H1 (cell line): ENCODE data around the gene C6orf52. TPM values are rescaled to one million over a fixed set of nuclear protein-coding genes. Genes with fewer than 3 reads are reported as not detected.

Source experiments
- CTCF ChIA-PET: fragments of 300-600 bp; sonication (Branson Sonifier 250); formaldehyde crosslinking; loops from one replicate; lab custom pipeline; 2021; ENCODE audit not compliant: partially characterized antibody; lab: Charles Lee
- POLR2A ChIA-PET: fragments of 300-600 bp; sonication (Branson Sonifier 250); formaldehyde crosslinking; loops from one replicate; lab custom pipeline; 2021; ENCODE audit warnings: inconsistent platforms; ENCODE audit not compliant: partially characterized antibody; lab: Charles Lee
- DNase-seq, 2 experiments: peaks; one replicate each; pipeline versions ENCODE4 v3.0.0 to v3.0.0-alpha.2; 2010 to 2022; ENCODE audit warnings: low spot score in 2 of 2, low read depth in 1 of 2, mixed read lengths in 1 of 2
- FAIRE-seq: peaks from 2 replicates; lab custom pipeline; 2011; peaks lifted over from hg19 to GRCh38; lab: Jason Lieb, UNC
- H2AFZ ChIP-seq: 2 replicates; pipeline ENCODE4 v1.8.1; 2012; ENCODE audit warnings: low read length, inconsistent platforms
- H2AK5ac ChIP-seq: 2 replicates; pipeline ENCODE4 v1.6.1; 2013; ENCODE audit warnings: low read depth, low read length
- H2BK120ac ChIP-seq: replicated peaks from 2 replicates; pipeline ENCODE3; 2013; ENCODE audit warnings: low read depth, low read length, inconsistent platforms
- H2BK12ac ChIP-seq: 2 replicates; pipeline ENCODE4 v1.6.1; 2013; ENCODE audit warnings: low read depth, low read length
- H2BK15ac ChIP-seq: 2 replicates; pipeline ENCODE4 v1.6.1; 2013; ENCODE audit warnings: low read length
- H2BK20ac ChIP-seq: 2 replicates; pipeline ENCODE4 v1.6.1; 2013; ENCODE audit warnings: low read length
- H2BK5ac ChIP-seq: 2 replicates; pipeline ENCODE4 v1.6.1; 2013; ENCODE audit warnings: low read depth, low read length
- H3K14ac ChIP-seq: 2 replicates; pipeline ENCODE4 v1.6.1; 2013; ENCODE audit warnings: inconsistent platforms; ENCODE audit not compliant: insufficient read length
- H3K18ac ChIP-seq: 2 replicates; pipeline ENCODE4 v1.6.1; 2013; ENCODE audit warnings: low read length; ENCODE audit errors: extremely low read depth
- H3K23ac ChIP-seq: 2 replicates; pipeline ENCODE4 v1.6.1; 2013; ENCODE audit warnings: inconsistent platforms; ENCODE audit not compliant: insufficient read length
- H3K23me2 ChIP-seq: 2 replicates; pipeline ENCODE4 v1.6.1; 2013; ENCODE audit warnings: low read depth, low read length
- H3K27ac ChIP-seq: 2 replicates; pipeline ENCODE4 v1.6.1; 2011; ENCODE audit warnings: low read depth, low read length, inconsistent platforms
- H3K27me3 ChIP-seq, 4 experiments: replicated peaks in 1 of 4; 1 replicate in 1 of 4; 2 replicates in 3 of 4; pipeline versions ENCODE4 v1.6.1 to v1.8.1; 2011 to 2013; ENCODE audit warnings: low read length in 3 of 4, mild to moderate bottlenecking in 3 of 4, inconsistent platforms in 2 of 4, mixed read lengths in 2 of 4, moderate library complexity in 1 of 4; ENCODE audit not compliant: control insufficient read depth in 3 of 4, insufficient read depth in 3 of 4; ENCODE audit errors: extremely low read depth in 1 of 4
- H3K36me3 ChIP-seq, 4 experiments: 2 replicates each; pipeline versions ENCODE4 v1.6.1 to v1.8.1; 2011 to 2013; ENCODE audit warnings: mild to moderate bottlenecking in 4 of 4, low read length in 3 of 4, moderate library complexity in 2 of 4, control low read depth in 1 of 4, inconsistent platforms in 1 of 4; ENCODE audit not compliant: insufficient read depth in 4 of 4, control insufficient read depth in 2 of 4
- H3K4ac ChIP-seq: replicated peaks from 2 replicates; pipeline ENCODE3; 2013; ENCODE audit warnings: low read length, low read depth, mixed read lengths, inconsistent platforms; ENCODE audit not compliant: insufficient read length
- H3K4me1 ChIP-seq, 4 experiments: replicated peaks in 1 of 4; 1 replicate in 1 of 4; 2 replicates in 3 of 4; pipeline versions ENCODE4 v1.6.1 to v1.8.1; 2011 to 2013; ENCODE audit warnings: low read length in 3 of 4, inconsistent platforms in 2 of 4, mixed read lengths in 1 of 4; ENCODE audit not compliant: insufficient read depth in 4 of 4, control insufficient read depth in 3 of 4
- H3K4me2 ChIP-seq, 2 experiments: 2 replicates each; pipeline versions ENCODE4 v1.6.1 to v1.8.1; 2011 to 2013; ENCODE audit warnings: low read depth in 2 of 2, low read length in 2 of 2, control low read depth in 1 of 2, inconsistent platforms in 1 of 2, mild to moderate bottlenecking in 1 of 2; ENCODE audit not compliant: insufficient read depth in 1 of 2
- H3K4me3 ChIP-seq, 4 experiments: fragments of 200-600, 300-600 bp in 1 of 4; sonication (generic), shearing (Covaris generic), sonication (Bioruptor Twin) in 1 of 4; 2 replicates each; pipeline versions ENCODE4 v1.5.1 to v1.8.1; 2011 to 2016; ENCODE audit warnings: low read length in 4 of 4, low read depth in 3 of 4, control low read depth in 2 of 4, inconsistent platforms in 2 of 4, mild to moderate bottlenecking in 2 of 4, mixed read lengths in 1 of 4, moderate library complexity in 1 of 4; ENCODE audit not compliant: insufficient read depth in 2 of 4; ENCODE audit errors: extremely low read depth in 1 of 4
- H3K56ac ChIP-seq: replicated peaks from 2 replicates; pipeline ENCODE3; 2013; ENCODE audit warnings: low read depth, mild to moderate bottlenecking, mixed read lengths, low read length, inconsistent platforms; ENCODE audit not compliant: insufficient read length
- H3K79me1 ChIP-seq: 2 replicates; pipeline ENCODE4 v1.6.1; 2013; ENCODE audit warnings: low read depth, low read length, control low read depth
- H3K79me2 ChIP-seq, 2 experiments: 2 replicates each; pipeline versions ENCODE4 v1.6.1 to v1.8.1; 2012 to 2013; ENCODE audit warnings: low read length in 2 of 2, mild to moderate bottlenecking in 2 of 2, inconsistent platforms in 1 of 2; ENCODE audit not compliant: insufficient read depth in 2 of 2, control insufficient read depth in 1 of 2
- H3K9ac ChIP-seq, 4 experiments: replicated peaks in 1 of 4; 1 replicate in 1 of 4; 2 replicates in 3 of 4; pipeline versions ENCODE4 v1.6.1 to v1.8.1; 2011 to 2013; ENCODE audit warnings: low read depth in 3 of 4, low read length in 3 of 4, control low read depth in 2 of 4, mild to moderate bottlenecking in 2 of 4, moderate library complexity in 2 of 4, inconsistent platforms in 1 of 4; ENCODE audit errors: extremely low read depth in 1 of 4
- H3K9me3 ChIP-seq, 2 experiments: 2 replicates each; pipeline versions ENCODE4 v1.6.1 to v1.8.1; 2012 to 2013; ENCODE audit warnings: mild to moderate bottlenecking in 2 of 2, moderate library complexity in 2 of 2, control low read depth in 1 of 2, inconsistent platforms in 1 of 2, low read depth in 1 of 2, low read length in 1 of 2, mixed read lengths in 1 of 2; ENCODE audit not compliant: insufficient read depth in 2 of 2
- H4K20me1 ChIP-seq, 2 experiments: replicated peaks in 1 of 2; 2 replicates each; pipeline versions ENCODE3 to v1.8.1; 2011 to 2013; ENCODE audit warnings: inconsistent platforms in 2 of 2, low read length in 2 of 2, mild to moderate bottlenecking in 1 of 2; ENCODE audit not compliant: insufficient read depth in 2 of 2, control insufficient read depth in 1 of 2
- H4K5ac ChIP-seq: 2 replicates; pipeline ENCODE4 v1.6.1; 2013; ENCODE audit warnings: low read length, low read depth, mixed read lengths, inconsistent platforms; ENCODE audit not compliant: insufficient read length
- H4K8ac ChIP-seq: 2 replicates; pipeline ENCODE4 v1.8.0; 2013; ENCODE audit warnings: mild to moderate bottlenecking, moderate library complexity, low read length, inconsistent platforms; ENCODE audit not compliant: insufficient read depth; ENCODE audit errors: extremely low read depth
- H4K91ac ChIP-seq: replicated peaks from 2 replicates; pipeline ENCODE3; 2013; ENCODE audit warnings: low read length, mixed read lengths, inconsistent platforms; ENCODE audit not compliant: insufficient read length
- EP300 ChIP-seq, 2 experiments: IDR thresholded peaks; 1 replicate in 1 of 2; 2 replicates in 1 of 2; pipeline ENCODE4 v1.6.1; 2011 to 2012; ENCODE audit warnings: low read depth in 2 of 2, low read length in 2 of 2, mild to moderate bottlenecking in 2 of 2, borderline replicate concordance in 1 of 2, inconsistent platforms in 1 of 2, moderate library complexity in 1 of 2
- USF2 ChIP-seq: IDR thresholded peaks from 2 replicates; pipeline ENCODE4 v1.6.1; 2011; ENCODE audit warnings: low read length, improper control_type of control experiment
- WGBS, 2 experiments: shearing (Covaris generic) in 1 of 2; methylation state at CpG; one replicate each; pipeline versions ENCODE4 v1.1.6 to v1.1.7; 2013 to 2015; ENCODE audit warnings: low lambda C conversion rate in 2 of 2, mixed read lengths in 2 of 2, inconsistent platforms in 1 of 2, low coverage in 1 of 2, missing lambda C conversion rate in 1 of 2; ENCODE audit not compliant: insufficient replicate concordance in 2 of 2, insufficient coverage in 1 of 2, insufficient read length in 1 of 2; ENCODE audit errors: extremely low coverage in 1 of 2, missing lambda C conversion rate in 1 of 2; 5-methylcytosine and 5-hydroxymethylcytosine counted together
- polyA plus RNA-seq, 7 experiments: library from polyadenylated mRNA; depleted of rRNA in 3 of 7; stranded (reverse) in 5 of 7; unstranded in 2 of 7; fragments of >200 nt in 5 of 7; fragments of 200-250 nt in 2 of 7; gene quantifications; 1 replicate in 5 of 7; 2 replicates in 1 of 7; 4 replicates in 1 of 7; pipeline versions ENCODE4 v1.2.1 to v1.2.3, GENCODE V29; 2011 to 2013; ENCODE audit warnings: missing spikeins in 2 of 7, mixed read lengths in 2 of 7
- total RNA-seq: library from RNA; stranded (reverse); fragmentation: NEBNext Ultra II Directional; extraction: Animal tissue kit (Norgen Biotek cat#: 25700); gene quantifications from 2 replicates; pipeline ENCODE4 v1.2.1, GENCODE V29; 2021

C6orf52 gene
- total and polyA plus RNA-seq, 2 of the 8 experiments (the other 6 are each of a cell fraction or from before 2014, with no cell fraction given), result 1.5 to 3.1 TPM

DNA sequence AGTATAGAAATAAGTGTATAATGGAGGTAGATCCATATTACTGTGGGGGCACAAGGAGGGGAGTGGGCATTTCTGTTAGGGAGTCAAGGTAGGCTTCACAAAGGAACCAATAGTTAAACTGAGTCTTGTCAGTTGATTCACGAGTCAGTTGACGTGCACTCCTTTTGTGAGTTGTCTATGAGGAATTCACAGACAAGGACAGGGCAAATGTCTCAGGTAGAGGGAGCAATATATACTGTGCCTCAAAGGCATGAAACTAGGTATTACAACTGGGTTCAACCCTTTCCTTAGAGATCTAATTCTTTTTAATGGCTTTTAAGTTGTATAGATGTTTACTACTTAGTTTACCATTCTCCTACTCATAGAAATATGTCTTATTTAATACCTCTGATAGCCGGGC is 39.4 kb upstream of the C6orf52 start:
- TF ChIP-seq EP300 (IDR thresholded peaks at IDR 0.05; ENCODE audit: borderline replicate concordance in 1 of 2, low read depth in 2 of 2, low read length in 2 of 2) (no peak), USF2 (no peak)
- H3K14ac ChIP-seq, result no peak overlapping the region
- H4K5ac ChIP-seq, result no peak overlapping the region
- H2BK5ac ChIP-seq, result no peak overlapping the region
- H2AFZ ChIP-seq, result no peak overlapping the region
- no peaks in the 10 kb centered on the region for H3K9me3 ChIP-seq
- H3K4me2 ChIP-seq, result no peak overlapping the region
- H3K79me2 ChIP-seq, result no peaks in the 10 kb centered on the region
- ChIA-PET CTCF (interaction anchor here (2.6 kb wide), 1 partner anchor 10 kb away, joined by 7 read pairs; no protein-coding TSS in a partner anchor), POLR2A (interaction anchor here (0.6 to 2.8 kb wide), 4 partner anchors 9 to 23 kb away, joined by 4 to 15 read pairs (median 8); partner anchors contain the start of gene TMEM14C)
- no peak overlapping the region for H2BK120ac ChIP-seq
- H3K27ac ChIP-seq, result no peak overlapping the region
- H4K91ac ChIP-seq, result no peak overlapping the region
- no peaks in the 10 kb centered on the region for H3K27me3 ChIP-seq
- peaks cover 0 to 1% of the 10 kb centered on the region in 2 experiments for H4K20me1 ChIP-seq
- no peak for DNase-seq
- no peak overlapping the region for H3K18ac ChIP-seq
- WGBS, 2 experiments, result 88% methylated on average over 3 of the region's 3 CpGs; no CpG with 5 or more reads in 1 of the 2 experiments
- H3K4me3 ChIP-seq, result no peak overlapping the region
- H2BK15ac ChIP-seq, result no peak overlapping the region
- no peak overlapping the region for H3K4ac ChIP-seq
- H2AK5ac ChIP-seq, result no peak overlapping the region
- peaks cover 3 to 33% (median 21%) of the 10 kb centered on the region in 4 experiments for H3K36me3 ChIP-seq
- H2BK20ac ChIP-seq, result no peak overlapping the region
- no peak overlapping the region for H3K23ac ChIP-seq
- no peak overlapping the region for H3K9ac ChIP-seq
- no peaks in the 10 kb centered on the region for H3K23me2 ChIP-seq
- H3K79me1 ChIP-seq, result no peaks in the 10 kb centered on the region
- no peak overlapping the region for H4K8ac ChIP-seq
- H3K4me1 ChIP-seq, result no peaks in the 10 kb centered on the region
- no peak overlapping the region for H2BK12ac ChIP-seq
- no peak for FAIRE-seq
- H3K56ac ChIP-seq, result no peak overlapping the region
